Activated gamma-delta T cell treated with anti-CD3 and anti-CD28 coated beads, Interleukin-2, amount 50 U/mL, for 16 hours (primary cell): ENCODE measurements around the gene TMEM263.
"Not testable (repeated sequence)": the region's sequence is repeated elsewhere in the genome, so short reads cannot be mapped to it uniquely, and the experiment has no call there.

Experiments
- DNase-seq: peaks from one replicate; pipeline ENCODE4 v3.0.0-alpha.2; 2020; ENCODE audit warnings: low read depth

TMEM263 gene

DNA sequence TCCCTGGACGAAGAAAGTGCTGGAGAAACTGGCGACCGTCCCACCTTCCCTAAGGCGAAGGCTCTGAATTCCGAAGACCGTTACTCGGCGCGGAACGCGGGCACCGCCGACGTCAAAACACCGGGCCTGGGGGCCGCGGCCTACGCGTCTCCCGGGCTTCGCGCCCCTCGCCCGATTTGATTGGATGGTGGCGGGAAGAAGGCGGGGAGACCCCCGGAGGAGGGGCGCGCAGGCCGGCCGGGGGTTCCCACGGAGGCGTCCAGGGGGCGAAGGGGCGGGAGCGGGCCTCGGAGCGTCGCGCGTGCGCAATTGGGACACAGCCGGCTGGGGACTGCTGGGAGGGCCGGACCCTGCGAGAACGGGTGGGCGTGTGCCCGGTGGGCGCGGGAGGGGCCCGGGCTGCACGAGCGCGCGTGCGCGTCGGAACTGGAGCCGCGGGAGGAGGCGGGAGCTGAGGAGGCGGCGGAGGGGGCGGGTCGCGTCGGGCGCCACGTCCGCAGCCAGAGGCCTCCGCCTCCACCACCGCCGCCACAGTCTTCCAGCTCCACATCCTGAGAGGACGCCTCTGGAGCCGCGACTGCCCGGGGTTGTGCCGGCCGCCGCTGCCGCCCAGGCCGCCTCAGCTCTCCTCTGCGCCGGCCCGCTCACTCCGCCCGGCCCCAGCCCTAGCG is at the start of gene TMEM263:
Gene TMEM263 (plus strand): TSS at position 531 of the 671 bp plus-strand sequence. CDS start 11,210 bp downstream, outside the sequence.
- DNase-seq: peak; percentile 89

GRCh38 chr12:106906715-106907114 is 49.0 kb upstream of the TMEM263 start:
- no peak for DNase-seq

DNA sequence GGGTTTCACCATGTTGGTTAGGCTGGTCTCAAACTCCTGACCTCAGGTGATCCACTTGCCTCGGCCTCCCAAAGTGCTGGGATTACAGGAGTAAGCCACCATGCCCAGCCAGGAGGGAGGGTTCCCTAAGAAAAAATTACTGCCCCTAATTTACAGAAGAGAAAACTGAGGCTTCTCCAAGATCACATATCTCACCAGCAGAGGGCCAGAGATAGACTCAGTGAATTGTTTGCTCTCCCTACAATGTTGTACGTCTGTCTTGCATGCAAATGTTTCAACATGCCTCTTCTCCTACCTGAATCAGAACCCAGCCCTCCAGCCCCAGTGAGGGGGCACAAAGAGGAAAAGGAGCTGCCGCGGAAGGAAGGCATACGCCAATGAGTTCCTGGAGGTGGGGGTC is 48.3 kb upstream of the TMEM263 start:
- no peak for DNase-seq

DNA sequence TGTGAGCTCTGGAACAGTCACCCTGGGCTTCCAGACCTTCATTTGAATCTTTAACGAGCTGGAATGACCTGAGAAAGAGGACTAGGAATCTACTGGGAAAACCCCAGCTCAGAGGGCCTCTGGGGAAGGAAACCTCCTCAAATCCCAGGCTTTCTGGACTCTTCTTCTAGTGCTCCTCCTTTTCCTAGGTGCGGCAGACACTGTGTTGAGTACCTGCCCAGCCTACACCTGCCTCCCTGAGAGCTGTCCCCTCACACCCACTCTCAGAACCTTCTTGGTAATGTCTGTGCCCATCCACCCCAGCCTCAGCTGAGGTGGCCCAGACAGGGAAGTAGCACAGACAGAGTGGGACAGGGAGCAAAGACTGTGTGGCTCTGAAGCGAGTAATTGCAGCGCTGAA is 47.9 kb upstream of the TMEM263 start:
- DNase-seq: no peak

- DNase-seq: no peak
Measured at GRCh38 chr12:106908561-106908960, 47.1 kb upstream of the TMEM263 start.

DNA sequence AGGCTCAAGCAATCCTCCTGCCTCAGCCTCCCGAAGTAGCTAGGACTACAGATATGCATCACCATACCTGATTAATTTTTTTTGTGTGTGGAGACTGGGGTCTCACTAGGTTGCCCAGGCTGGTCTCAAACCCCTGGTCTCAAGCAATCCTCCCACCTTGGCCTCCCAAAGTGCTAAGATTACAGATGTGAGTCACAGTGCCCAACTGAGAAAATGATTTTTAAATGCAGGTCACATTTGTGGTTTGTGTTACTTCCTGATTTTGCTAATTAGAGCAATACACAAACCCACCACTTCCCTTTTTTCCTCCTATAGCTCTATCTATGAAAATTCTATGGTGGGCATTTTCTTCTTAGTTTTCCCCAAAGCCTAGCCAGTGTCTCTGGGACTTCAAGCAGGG is 45.5 kb upstream of the TMEM263 start:
- no peak for DNase-seq

DNA sequence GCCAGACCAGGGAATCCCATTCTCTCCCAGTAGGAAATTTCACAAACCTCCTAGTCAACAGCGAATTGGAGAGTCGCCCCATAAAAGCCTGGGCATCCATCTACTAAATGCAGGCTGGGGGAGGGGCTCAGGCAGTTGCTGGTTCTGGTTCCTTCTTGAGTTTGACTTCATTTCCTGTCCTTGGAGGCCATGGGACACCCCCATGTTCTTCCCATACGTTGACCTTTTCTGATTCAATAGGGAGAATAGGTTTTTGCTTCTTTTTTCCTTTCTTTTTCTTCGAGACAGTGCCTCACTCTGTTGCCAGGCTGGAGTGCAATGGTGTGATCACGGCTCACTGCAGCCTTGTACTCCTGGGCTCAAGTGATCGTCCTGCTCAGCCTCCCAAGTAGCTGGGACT is 44.1 kb upstream of the TMEM263 start:
- DNase-seq: no peak

- no peak for DNase-seq
Measured at GRCh38 chr12:106913456-106913855, 42.3 kb upstream of the TMEM263 start.

DNA sequence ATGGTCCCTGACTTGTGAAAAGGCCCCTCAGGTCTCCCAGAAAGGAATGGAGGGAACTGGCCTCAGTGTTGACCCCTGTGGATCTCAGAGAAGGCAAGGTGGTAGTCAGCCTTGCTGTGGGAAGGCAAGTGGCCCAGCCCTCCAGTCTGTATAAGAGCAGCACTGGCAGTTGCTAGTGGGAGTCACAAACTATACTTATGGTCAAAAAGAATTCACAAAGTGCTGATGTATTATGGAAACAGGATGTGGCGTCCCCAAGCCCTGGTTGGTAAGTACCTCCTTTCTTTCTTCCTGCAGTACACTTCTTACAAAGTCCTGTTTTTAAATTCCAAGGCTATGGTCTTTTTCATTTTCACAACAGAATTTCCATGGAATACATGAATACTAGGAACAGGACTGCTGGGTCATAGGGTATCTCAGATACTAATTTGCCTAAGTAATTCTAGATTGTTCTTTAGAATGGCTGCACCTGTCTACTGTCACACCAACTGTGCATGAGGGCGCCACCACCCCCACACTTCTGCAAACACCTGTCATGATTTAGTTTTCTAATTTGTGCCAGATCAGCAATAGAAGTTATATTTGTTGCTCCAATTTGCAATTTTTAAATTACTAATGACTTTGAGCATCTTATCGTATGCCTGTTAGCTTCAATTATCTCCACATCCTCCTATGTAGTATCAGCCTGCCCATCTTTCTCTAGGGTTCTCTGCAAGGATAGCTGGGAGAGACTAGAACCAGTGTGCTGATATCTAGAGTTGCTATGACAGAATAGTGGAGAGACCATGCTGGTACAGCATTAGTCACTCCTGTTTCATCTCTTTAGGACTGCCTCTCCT is 40.7 kb upstream of the TMEM263 start:
- DNase-seq: no peak

- no peak for DNase-seq
Measured at GRCh38 chr12:106915635-106916026, 40.1 kb upstream of the TMEM263 start.

- DNase-seq: no peak
Measured at GRCh38 chr12:106917503-106917902, 38.2 kb upstream of the TMEM263 start.

DNA sequence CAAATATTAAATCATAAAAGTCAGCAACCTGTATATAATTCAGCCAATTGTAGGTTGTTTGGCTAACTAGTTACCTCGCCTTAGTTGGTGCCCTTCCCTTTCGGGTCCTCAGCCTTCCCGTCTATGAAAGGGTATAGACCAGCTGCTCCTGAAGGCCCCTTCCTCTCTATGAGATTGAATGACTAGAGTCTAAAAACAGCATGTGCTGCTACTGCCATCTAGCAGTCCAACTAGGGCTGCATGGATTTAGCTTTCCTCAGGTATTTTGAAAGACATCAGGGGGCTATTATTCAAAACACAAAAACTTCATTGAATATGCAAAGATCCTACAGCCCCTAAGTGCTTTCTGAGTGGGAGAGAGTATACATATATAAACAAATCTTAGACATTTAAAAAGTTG is 37.0 kb upstream of the TMEM263 start:
- no peak for DNase-seq

GRCh38 chr12:106919910-106920544 is 35.7 kb upstream of the TMEM263 start:
- no peak for DNase-seq

DNA sequence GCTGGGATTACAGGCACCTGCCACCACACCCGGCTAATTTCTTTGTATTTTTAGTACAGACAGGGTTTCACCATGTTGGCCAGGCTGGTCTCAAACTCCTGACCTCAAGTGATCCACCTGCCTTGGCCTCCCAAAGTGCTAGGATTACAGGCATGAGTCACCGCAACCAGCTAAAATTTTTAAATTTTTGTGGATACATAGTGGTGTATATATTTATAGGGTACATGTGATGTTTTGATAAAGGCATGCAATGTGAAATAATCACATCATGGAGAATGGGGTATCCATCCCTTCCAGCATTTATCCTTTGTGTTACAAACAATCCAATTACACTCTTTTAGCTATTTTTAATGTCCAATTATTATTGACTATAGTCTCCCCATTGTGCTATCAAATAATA is 33.7 kb upstream of the TMEM263 start:
- not testable (repeated sequence) for DNase-seq

DNA sequence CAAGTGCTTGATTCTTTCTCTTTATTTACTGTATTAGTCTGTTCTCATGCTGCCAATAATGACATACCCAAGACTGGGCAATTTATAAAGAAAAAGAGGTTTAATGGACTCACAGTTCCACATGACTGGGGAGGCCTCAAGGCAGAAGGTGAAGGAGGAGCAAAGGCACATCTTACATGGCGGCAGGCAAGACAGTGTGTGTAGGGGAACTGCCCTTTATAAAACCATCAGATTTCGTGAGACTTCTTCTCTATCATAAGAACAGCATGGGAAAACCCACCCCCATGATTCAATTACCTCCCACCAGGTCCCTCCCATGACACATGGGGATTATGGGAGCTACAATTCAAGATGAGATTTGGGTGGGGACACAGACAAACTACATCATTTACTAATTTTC is 32.1 kb upstream of the TMEM263 start:
- not testable (repeated sequence) for DNase-seq

DNA sequence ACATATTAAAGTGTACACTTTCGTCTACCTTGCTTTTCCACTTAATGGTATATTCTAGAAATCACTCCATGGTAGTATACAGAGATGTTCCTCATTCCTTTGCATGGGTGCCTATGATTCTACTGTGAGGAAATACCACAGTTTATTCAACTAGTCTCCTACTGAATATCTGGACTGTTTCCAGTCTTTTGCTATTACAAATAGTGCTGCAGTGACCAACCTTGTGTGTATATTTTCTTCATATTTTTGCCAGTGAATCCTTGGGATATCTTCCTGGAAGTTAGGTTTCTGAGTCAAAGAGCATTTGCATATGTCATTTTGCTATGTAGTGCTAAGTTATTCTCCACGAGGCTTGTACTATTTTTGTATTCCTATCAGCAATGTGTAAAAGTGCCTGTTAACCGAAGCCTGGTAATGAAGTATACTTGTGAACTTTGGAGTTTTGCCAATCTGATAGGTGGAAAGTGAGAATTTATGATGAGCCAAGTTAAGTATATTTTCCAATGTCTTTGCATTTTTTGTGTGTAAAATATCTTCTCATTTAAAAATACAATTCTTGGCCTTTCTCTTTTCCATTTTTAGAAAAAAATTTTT is 31.3 kb upstream of the TMEM263 start:
- DNase-seq: no peak

- no peak for DNase-seq
Measured at GRCh38 chr12:106926657-106927056, 29.1 kb upstream of the TMEM263 start.

- no peak for DNase-seq
Measured at GRCh38 chr12:106934277-106934676, 21.4 kb upstream of the TMEM263 start.

DNA sequence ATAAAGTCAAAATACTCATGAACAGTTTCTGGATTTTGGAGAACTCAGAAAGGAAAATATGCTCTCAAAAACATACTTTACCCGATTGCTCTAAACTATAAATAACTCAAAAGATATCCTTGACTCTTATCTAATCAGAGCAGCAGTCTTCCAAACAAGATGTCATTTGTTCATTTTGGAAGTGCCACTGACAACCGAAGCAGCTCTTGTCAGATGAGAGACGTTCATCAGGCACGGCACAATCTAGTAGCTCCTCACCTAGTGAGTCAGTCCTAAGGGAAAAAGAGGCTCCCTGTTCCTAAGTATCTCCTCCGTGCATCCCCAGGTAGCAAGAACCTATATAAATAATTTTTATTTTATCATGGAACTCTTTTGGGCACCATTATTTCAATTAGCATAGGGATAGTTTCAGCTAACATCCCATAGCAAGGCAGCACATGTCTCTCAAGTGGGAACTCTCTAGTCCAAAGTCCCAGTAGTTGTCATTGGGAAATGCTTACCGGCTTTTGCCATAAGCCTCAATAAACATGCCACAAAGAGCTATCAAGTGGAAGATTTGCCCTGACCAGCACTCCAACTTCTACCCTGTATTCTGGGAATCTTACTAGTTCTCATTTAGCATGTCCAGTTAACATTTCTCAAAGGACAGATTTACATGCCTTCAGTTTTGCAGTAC is 14.1 kb upstream of the TMEM263 start:
- no peak for DNase-seq

GRCh38 chr12:106942775-106943174 is 12.9 kb upstream of the TMEM263 start:
- DNase-seq: no peak

DNA sequence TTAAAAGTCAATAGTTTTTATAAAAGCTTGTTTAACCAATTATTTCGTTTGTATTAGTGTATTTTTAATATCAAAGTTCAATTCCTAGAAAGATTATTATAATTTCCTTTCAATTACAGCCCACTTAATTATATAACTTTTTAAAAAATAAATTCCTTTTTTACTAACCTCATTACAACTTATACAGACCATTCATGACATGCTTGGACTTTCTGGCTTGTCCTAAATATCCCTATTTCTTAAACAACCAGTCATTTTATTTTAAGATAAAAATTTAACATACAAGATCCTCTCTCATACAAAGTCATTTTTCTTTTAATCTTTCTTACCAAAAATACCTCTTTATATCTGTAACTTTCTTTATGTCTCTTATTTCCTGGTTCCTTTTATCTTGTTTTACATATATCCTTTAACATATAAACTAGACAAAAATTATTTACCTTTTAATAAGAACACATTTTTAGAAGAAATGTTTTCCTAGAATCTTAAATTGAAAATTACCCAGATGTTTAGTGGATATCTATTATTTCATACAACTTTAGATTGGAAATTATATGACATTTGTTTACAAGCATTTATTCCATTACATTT is 10.4 kb upstream of the TMEM263 start:
- DNase-seq: no peak

DNA sequence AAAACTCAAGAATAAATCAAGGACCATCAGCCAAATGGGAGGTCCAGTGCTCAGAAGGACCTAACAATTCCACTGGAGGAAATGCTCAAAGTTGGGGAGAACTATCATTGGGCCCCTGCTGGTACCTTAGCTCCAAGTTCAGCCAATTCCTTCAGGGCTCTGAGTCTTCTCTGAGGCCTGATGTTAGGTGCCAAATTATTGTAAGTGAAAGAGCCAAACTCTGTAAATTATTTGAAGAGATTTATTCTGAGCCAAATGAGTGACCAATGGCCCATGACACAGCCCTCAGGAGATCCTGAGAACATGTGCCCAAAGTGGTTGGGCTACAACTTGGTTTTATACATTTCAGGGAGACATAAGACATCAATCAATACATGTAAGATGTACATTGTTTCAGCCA is 8.2 kb upstream of the TMEM263 start:
- no peak for DNase-seq
